ENCODE data around the gene KRT77. TPM values are rescaled to one million over a fixed set of nuclear protein-coding genes. Genes with fewer than 3 reads are reported as not detected.

Gene KRT77
- total RNA-seq, 3 donors from 2014 or later: 0.48 TPM; not detected in 2

- Histone ChIP-seq H3K4me3 (no peak overlapping the region), H3K36me3 (no peaks in the 10 kb centered on the region), H3K27ac (peak overlapping the region in 1 of 2 donors; percentile 12), H3K4me1 (no peaks in the 10 kb centered on the region), H3K27me3 (peaks cover 0 to 5% of the 10 kb centered on the region in 2 donors), H3K9me3 (no peaks in the 10 kb centered on the region)
- intact Hi-C loops (cut with DNase I; ENCODE audit: low total_unique reads): no loop called here
- no peak for DNase-seq (ENCODE audit: low spot score in 2 of 2)
- TF ChIP-seq POLR2A (IDR thresholded peaks at IDR 0.05) (no peak), POLR2AphosphoS5 (IDR thresholded peaks at IDR 0.05) (no peak)
Measured at GRCh38 chr12:52684431-52684830, 18.9 kb downstream of the KRT77 start.

DNA sequence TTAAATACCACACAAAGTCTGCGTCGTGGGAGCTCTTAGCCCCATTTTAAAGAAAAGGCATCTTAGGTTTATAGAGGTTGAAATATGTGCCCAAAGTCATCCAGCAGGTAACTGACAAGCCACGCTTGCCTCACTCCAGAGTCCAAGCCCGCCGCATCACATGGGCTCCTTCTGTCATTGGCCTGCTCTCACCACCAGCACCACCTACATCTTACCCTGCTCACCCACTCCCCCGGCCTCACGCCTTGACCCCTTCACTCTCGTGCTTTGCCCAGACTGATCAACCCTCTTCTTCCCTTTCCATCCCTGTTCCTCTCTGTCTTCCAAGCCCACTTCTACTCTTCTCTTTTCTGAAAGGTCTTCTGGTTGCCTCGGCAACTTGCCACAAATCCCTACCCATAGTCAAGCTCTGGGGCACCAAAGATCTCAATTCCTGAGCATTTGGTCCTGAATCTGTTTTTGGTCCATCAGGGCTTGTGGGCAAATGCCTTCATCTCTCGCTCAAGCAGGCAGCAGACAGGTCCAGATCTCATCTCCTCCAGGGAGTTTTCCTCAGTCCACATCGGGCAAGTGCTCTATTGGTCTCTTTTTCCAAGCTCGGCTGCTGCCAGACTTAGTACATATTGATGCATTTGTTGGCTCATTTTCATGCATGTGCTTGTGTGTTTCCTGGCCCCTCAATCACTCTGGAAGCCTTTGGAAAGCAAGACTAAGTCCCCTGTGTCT is 19.6 kb downstream of the KRT77 start:
- H3K27ac ChIP-seq: peak overlapping the region in 1 of 2 donors; percentile 12
- no peak overlapping the region for H3K4me3 ChIP-seq
- H3K9me3 ChIP-seq: no peaks in the 10 kb centered on the region
- intact Hi-C loops (cut with DNase I; ENCODE audit: low total_unique reads): no loop called here
- H3K4me1 ChIP-seq: no peaks in the 10 kb centered on the region
- H3K27me3 ChIP-seq: peaks cover 0 to 5% of the 10 kb centered on the region in 2 donors
- H3K36me3 ChIP-seq: no peaks in the 10 kb centered on the region
- TF ChIP-seq POLR2A (IDR thresholded peaks at IDR 0.05): no peak
- no peak for TF ChIP-seq POLR2AphosphoS5 (IDR thresholded peaks at IDR 0.05)
- TF ChIP-seq, protein P1, sequence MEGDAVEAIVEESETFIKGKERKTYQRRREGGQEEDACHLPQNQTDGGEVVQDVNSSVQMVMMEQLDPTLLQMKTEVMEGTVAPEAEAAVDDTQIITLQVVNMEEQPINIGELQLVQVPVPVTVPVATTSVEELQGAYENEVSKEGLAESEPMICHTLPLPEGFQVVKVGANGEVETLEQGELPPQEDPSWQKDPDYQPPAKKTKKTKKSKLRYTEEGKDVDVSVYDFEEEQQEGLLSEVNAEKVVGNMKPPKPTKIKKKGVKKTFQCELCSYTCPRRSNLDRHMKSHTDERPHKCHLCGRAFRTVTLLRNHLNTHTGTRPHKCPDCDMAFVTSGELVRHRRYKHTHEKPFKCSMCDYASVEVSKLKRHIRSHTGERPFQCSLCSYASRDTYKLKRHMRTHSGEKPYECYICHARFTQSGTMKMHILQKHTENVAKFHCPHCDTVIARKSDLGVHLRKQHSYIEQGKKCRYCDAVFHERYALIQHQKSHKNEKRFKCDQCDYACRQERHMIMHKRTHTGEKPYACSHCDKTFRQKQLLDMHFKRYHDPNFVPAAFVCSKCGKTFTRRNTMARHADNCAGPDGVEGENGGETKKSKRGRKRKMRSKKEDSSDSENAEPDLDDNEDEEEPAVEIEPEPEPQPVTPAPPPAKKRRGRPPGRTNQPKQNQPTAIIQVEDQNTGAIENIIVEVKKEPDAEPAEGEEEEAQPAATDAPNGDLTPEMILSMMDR (IDR thresholded peaks at IDR 0.05): no peak
- DNase-seq (ENCODE audit: low spot score in 2 of 2): no peak

- no peaks in the 10 kb centered on the region for H3K4me1 ChIP-seq
- H3K9me3 ChIP-seq: no peaks in the 10 kb centered on the region
- intact Hi-C loops (cut with DNase I; ENCODE audit: low total_unique reads): no loop called here
- H3K4me3 ChIP-seq: no peak overlapping the region
- peak overlapping the region in 1 of 2 donors; percentile 12 for H3K27ac ChIP-seq
- TF ChIP-seq, protein P1 (IDR thresholded peaks at IDR 0.05): no peak
- no peak for TF ChIP-seq POLR2AphosphoS5 (IDR thresholded peaks at IDR 0.05)
- no peak for TF ChIP-seq POLR2A (IDR thresholded peaks at IDR 0.05)
- DNase-seq (ENCODE audit: low spot score in 2 of 2): no peak
- no peaks in the 10 kb centered on the region for H3K36me3 ChIP-seq
- H3K27me3 ChIP-seq: peaks cover 0 to 5% of the 10 kb centered on the region in 2 donors
Measured at GRCh38 chr12:52682938-52683574, 20.3 kb downstream of the KRT77 start.

DNA sequence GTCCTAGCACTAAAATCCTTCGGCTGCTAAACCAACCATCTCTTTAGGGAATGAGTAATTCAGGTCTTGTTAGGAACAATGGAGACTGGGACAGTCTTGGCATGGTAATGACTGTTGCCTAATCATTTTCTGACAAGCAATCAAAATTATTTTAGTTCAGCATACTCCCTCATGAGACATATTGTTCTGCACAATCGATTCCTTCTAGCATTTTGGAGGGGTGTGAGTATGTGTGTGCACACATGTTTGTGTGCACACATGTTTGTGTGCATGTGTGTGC is 21.0 kb downstream of the KRT77 start:
- Histone ChIP-seq H3K27me3 (peaks cover 0 to 5% of the 10 kb centered on the region in 2 donors), H3K4me3 (no peak overlapping the region), H3K27ac (no peak overlapping the region), H3K36me3 (no peaks in the 10 kb centered on the region), H3K9me3 (no peaks in the 10 kb centered on the region), H3K4me1 (no peaks in the 10 kb centered on the region)
- DNase-seq (ENCODE audit: low spot score in 2 of 2): no peak
- intact Hi-C loops (cut with DNase I; ENCODE audit: low total_unique reads): no loop called here
- TF ChIP-seq, protein P1 (IDR thresholded peaks at IDR 0.05): no peak
- TF ChIP-seq POLR2AphosphoS5 (IDR thresholded peaks at IDR 0.05) (no peak), POLR2A (IDR thresholded peaks at IDR 0.05) (no peak)

DNA sequence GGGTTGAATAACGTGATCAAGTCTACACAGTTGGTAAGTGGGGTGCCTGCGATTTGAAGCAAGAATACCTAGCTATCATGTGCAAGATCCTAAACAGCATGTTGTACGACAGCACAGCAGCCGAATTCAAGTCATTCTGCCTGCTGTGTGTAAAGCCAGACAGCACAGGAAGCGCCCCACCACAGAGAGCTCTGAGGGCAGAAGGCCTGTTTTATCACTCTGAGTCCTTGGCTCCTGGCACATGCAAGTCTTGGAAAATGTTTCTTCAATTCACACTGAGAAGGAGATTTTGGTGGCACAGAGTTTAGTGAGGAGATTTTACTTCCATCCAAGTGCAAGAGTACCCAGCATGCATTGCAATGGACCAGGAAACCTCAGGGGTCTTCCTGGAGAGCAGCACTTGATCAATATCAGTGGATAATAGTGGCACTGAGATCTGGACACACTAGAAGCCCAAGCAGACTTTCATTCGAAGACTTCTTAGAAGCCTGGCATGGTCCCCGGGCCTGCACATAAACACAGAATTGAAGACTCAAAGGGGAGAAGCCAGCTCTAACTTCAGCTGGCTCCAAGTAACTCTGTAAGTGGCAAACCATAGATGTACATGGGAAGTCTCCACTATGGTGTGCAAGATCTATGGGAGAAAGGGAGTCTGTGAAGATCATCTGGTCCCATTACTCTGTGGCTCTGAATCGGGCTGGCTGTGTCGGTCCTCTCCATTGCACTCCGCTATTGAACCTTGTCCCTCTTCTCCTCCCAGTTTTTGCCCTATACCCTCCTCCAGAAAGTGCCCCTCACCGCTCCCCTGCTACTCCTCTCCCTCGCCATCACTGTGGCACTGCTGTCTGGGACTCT is 21.6 kb downstream of the KRT77 start:
- Histone ChIP-seq H3K9me3 (no peaks in the 10 kb centered on the region), H3K4me3 (no peak overlapping the region), H3K27me3 (peaks cover 0 to 5% of the 10 kb centered on the region in 2 donors), H3K27ac (no peak overlapping the region), H3K36me3 (no peaks in the 10 kb centered on the region), H3K4me1 (no peaks in the 10 kb centered on the region)
- DNase-seq (ENCODE audit: low spot score in 2 of 2): peak in 1 of 2 donors; percentile 9
- TF ChIP-seq, protein P1 (IDR thresholded peaks at IDR 0.05): no peak
- no peak for TF ChIP-seq POLR2AphosphoS5 (IDR thresholded peaks at IDR 0.05)
- intact Hi-C loops (cut with DNase I; ENCODE audit: low total_unique reads): no loop called here

Measured in breast epithelium (tissue), 4 donors.